Thymus (tissue), 14 donors: ENCODE data around the gene SERPINA6. TPM values are rescaled to one million over a fixed set of nuclear protein-coding genes. Genes with fewer than 3 reads are reported as not detected.
"Not testable (repeated sequence)": the region's sequence is repeated elsewhere in the genome, so short reads cannot be mapped to it uniquely, and the experiment has no call there.

ENCODE experiments used
- DNase-seq, 9 donors: peaks; one replicate each; pipeline ENCODE4 v3.0.0-alpha.2; 2013; ENCODE audit warnings: low spot score in 9 of 9, low read depth in 6 of 9, missing footprints in 1 of 9
- H3K27ac ChIP-seq, 2 donors: one replicate each; pipeline ENCODE4 v1.5.1; 2013; ENCODE audit warnings: control low read depth in 1 of 2, low read depth in 1 of 2, low read length in 1 of 2, mild to moderate bottlenecking in 1 of 2, moderate library complexity in 1 of 2
- H3K27me3 ChIP-seq, 2 donors: one replicate each; pipeline ENCODE4 v1.5.1; 2013; ENCODE audit warnings: low read length in 1 of 2; ENCODE audit not compliant: control insufficient read depth in 2 of 2, insufficient read depth in 1 of 2
- H3K36me3 ChIP-seq, 2 donors: one replicate each; pipeline ENCODE4 v1.5.1; 2013; ENCODE audit warnings: low read length in 1 of 2, mild to moderate bottlenecking in 1 of 2, moderate library complexity in 1 of 2; ENCODE audit not compliant: control insufficient read depth in 2 of 2, insufficient read depth in 2 of 2
- H3K4me1 ChIP-seq, 2 donors: one replicate each; pipeline ENCODE4 v1.5.1; 2013; ENCODE audit warnings: low read length in 2 of 2; ENCODE audit not compliant: control insufficient read depth in 2 of 2, insufficient read depth in 2 of 2
- H3K4me3 ChIP-seq, 2 donors: one replicate each; pipeline ENCODE4 v1.5.1; 2013; ENCODE audit warnings: low read length in 2 of 2, control low read depth in 1 of 2, mild to moderate bottlenecking in 1 of 2
- H3K9me3 ChIP-seq, 2 donors: one replicate each; pipeline ENCODE4 v1.5.1; 2013; ENCODE audit warnings: low read length in 1 of 2, mild to moderate bottlenecking in 1 of 2; ENCODE audit not compliant: control insufficient read depth in 2 of 2, insufficient read depth in 1 of 2
- WGBS: extraction: QIAGEN DNeasy Blood & Tissue Kit; methylation state at CpG from one replicate; pipeline ENCODE4 v1.1.7; 2013; 5-methylcytosine and 5-hydroxymethylcytosine counted together
- long read RNA-seq, 10 donors: transcript quantifications; one replicate each; lab custom pipeline, GENCODE V29; 2026
- polyA plus RNA-seq: library from polyadenylated mRNA; stranded (reverse); fragments of 200-250 nt; gene quantifications from one replicate; pipeline ENCODE4 v1.2.3, GENCODE V29; 2013
- total RNA-seq: library from RNA; stranded (reverse); fragments of 120-200 nt; gene quantifications from one replicate; pipeline ENCODE4 v1.2.4, GENCODE V29; 2013
- donor health status: healthy.

The SERPINA6 gene
- total RNA-seq (0.33 TPM), polyA plus RNA-seq (0.91 TPM)
- long read RNA-seq, donor 1, result 0 reads
- long read RNA-seq, donor 2, result 0 reads
- long read RNA-seq, donor 3, result 0 reads
- long read RNA-seq, donor 4, result 0 reads
- long read RNA-seq, donor 5, result 0 reads
- long read RNA-seq, donor 6, result 0 reads
- long read RNA-seq, donor 7, result 0 reads
- long read RNA-seq, donor 8, result 0 reads
- long read RNA-seq, donor 9, result 0 reads
- long read RNA-seq, donor 10, result 0 reads

DNA sequence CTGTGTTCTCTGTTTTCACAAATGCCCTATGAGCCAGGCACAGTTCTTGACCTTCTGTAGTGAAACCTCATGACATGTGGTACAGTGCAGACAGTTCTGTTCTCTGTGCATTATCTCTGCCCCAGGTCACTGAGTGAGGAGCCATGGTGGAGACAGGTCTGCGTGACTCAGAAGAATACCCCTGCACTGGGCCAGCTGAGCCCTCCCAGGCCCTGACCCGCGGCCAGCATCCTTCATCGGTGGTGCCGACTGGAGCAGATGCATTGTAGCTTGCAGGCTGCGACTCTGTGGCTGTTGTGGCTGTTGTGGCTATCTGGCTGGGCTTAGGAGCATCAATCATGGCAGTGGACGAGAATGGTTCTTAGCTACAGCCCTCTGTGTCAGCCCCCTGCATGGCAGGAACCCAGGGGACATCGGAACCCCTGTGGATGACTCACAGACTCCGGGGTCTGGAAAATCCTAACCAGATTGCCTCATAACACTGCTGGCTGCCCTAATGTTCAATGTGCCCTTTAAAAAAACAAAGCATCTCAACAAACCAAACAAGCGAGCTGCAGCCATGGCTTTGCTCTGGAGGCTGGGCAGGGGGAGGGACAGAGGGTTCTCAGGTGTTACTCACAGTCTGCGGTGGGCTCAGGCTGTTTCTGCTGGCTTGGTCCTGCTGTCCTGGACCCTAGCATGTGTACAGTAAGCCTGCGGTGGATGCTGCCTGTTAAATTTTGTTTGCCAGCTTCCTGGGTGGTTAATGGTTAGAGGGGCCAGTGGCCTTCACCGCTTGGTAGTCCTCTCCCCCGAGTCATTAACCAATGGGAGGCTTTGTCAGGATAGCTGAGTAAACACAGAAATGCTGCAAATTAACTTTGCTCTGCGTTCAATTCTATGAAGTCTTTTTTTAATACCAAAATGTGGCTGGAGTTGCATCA, at the start of gene SERPINA6:
SERPINA6 (minus strand) TSS at position 689 of the 923 bp plus-strand sequence. CDS start 8,688 bp downstream, outside the sequence.
- Histone ChIP-seq H3K27me3 (no peaks in the 10 kb centered on the region), H3K36me3 (no peaks in the 10 kb centered on the region), H3K9me3 (no peaks in the 10 kb centered on the region), H3K27ac (no peak within 1 kb of the TSS), H3K4me3 (no peak within 1 kb of the TSS), H3K4me1 (no peaks in the 10 kb centered on the region)
- no peak for DNase-seq
- WGBS, result 84% methylated on average over 15 of the region's 15 CpGs

GRCh38 chr14:94372021-94372605, 49.0 kb upstream of the SERPINA6 start:
- H3K4me3 ChIP-seq, result no peak overlapping the region
- no peaks in the 10 kb centered on the region for H3K9me3 ChIP-seq
- no peaks in the 10 kb centered on the region for H3K36me3 ChIP-seq
- WGBS, result 83% methylated on average over 13 of the region's 13 CpGs
- H3K4me1 ChIP-seq, result no peaks in the 10 kb centered on the region
- DNase-seq, result no peak
- no peak overlapping the region for H3K27ac ChIP-seq
- no peaks in the 10 kb centered on the region for H3K27me3 ChIP-seq

DNA sequence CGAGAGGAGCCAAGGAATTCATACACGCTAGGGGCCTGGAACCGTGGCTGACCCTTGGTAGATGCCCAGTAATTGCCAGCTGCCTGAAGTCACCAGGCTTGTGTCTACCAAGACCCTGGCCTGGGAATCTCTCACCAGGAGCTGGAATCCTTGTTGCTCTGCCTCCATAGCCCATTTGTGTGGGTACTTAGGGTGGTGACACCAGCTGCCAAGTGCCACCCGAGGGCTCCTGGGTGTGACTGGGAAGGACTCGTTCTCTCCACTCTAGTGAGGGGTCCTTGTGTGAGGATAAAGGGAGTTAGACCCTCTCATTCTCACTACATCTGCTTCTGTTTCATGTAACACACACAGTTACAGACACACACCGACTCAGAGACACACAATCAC, 47.4 kb upstream of the SERPINA6 start:
- 90% methylated on average over 6 of the region's 6 CpGs for WGBS
- no peaks in the 10 kb centered on the region for H3K27me3 ChIP-seq
- no peaks in the 10 kb centered on the region for H3K4me1 ChIP-seq
- no peak for DNase-seq
- no peak overlapping the region for H3K4me3 ChIP-seq
- no peak overlapping the region for H3K27ac ChIP-seq
- H3K36me3 ChIP-seq, result no peaks in the 10 kb centered on the region
- no peaks in the 10 kb centered on the region for H3K9me3 ChIP-seq

GRCh38 chr14:94369766-94370523, 46.8 kb upstream of the SERPINA6 start:
- H3K4me1 ChIP-seq, H3K4me3 ChIP-seq, H3K27me3 ChIP-seq, H3K9me3 ChIP-seq, DNase-seq, H3K36me3 ChIP-seq, H3K27ac ChIP-seq: not testable (repeated sequence)
- WGBS, result 88% methylated on average over 20 of the region's 22 CpGs

DNA sequence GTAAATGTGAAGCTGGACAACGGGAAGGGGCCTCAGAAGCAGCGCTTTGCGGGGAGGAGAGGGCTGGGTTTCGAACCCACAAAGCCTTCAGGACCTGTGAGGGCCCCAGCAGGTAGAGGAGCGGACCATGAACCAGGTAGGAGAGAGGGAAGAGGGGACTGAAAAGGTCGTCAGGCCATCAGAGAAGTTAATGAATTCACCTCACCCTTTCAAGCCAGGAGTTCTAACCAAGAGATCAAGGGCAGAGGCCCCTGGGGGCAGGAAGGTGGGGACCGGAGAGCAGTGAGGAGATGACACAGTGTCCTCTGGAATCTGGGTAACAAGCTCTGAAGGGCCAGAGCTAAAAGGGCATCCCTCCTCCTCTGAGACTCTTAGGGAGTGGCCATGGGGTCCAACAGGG, 45.8 kb upstream of the SERPINA6 start:
- Histone ChIP-seq H3K27ac (no peak overlapping the region), H3K4me1 (no peaks in the 10 kb centered on the region), H3K9me3 (no peaks in the 10 kb centered on the region), H3K4me3 (no peak overlapping the region), H3K27me3 (no peaks in the 10 kb centered on the region), H3K36me3 (no peaks in the 10 kb centered on the region)
- no peak for DNase-seq
- WGBS, result 87% methylated on average over 7 of the region's 7 CpGs

- WGBS, result 94% methylated on average over 3 of the region's 3 CpGs
These were observed 45.1 kb upstream of the SERPINA6 start for GRCh38 chr14:94368243-94368590.

GRCh38 chr14:94367347-94368242, 44.5 kb upstream of the SERPINA6 start:
- WGBS, result 84% methylated on average over 12 of the region's 12 CpGs
- no peaks in the 10 kb centered on the region for H3K9me3 ChIP-seq
- H3K4me1 ChIP-seq, result no peaks in the 10 kb centered on the region
- H3K36me3 ChIP-seq, result no peaks in the 10 kb centered on the region
- no peaks in the 10 kb centered on the region for H3K27me3 ChIP-seq
- no peak overlapping the region for H3K4me3 ChIP-seq
- H3K27ac ChIP-seq, result no peak overlapping the region
- DNase-seq, result no peak

More at GRCh38 chr14:94368243-94368590, 45.1 kb upstream of the SERPINA6 start:
- Histone ChIP-seq H3K4me3 (no peak overlapping the region), H3K9me3 (no peaks in the 10 kb centered on the region), H3K27me3 (no peaks in the 10 kb centered on the region), H3K27ac (no peak overlapping the region), H3K36me3 (no peaks in the 10 kb centered on the region), H3K4me1 (no peaks in the 10 kb centered on the region)
- DNase-seq, result no peak

GRCh38 chr14:94366146-94366915, 43.2 kb upstream of the SERPINA6 start, which contains the start of gene SERPINA2:
TSS of gene SERPINA2 (minus strand) at chr14:94366698.
- no peak within 1 kb of the TSS for H3K4me3 ChIP-seq
- no peaks in the 10 kb centered on the region for H3K4me1 ChIP-seq
- no peaks in the 10 kb centered on the region for H3K27me3 ChIP-seq
- no peak for DNase-seq
- WGBS, result 90% methylated on average over 14 of the region's 14 CpGs
- no peak within 1 kb of the TSS for H3K27ac ChIP-seq
- no peaks in the 10 kb centered on the region for H3K36me3 ChIP-seq
- no peaks in the 10 kb centered on the region for H3K9me3 ChIP-seq
